Stimulated activated naive B cell treated with anti-CD40 and anti-IgM and Interleukin-4, amounts not matched to agents 10 μg/mL and 1 μg/mL and 100 μg/mL, for 72 hours (primary cell): Measurements from ENCODE around the gene CYP2R1.

Experiments used
- ATAC-seq, 2 donors: fragments of 150-1000 bp; cut with Tn5 transposase; replicated peaks; 2 replicates each; pipeline ENCODE4 v1.10.0; 2021; ENCODE audit warnings: moderate library complexity in 1 of 2
- DNase-seq: peaks from one replicate; pipeline ENCODE4 v3.0.0; 2021
- H3K27ac Mint-ChIP-seq: one replicate; pipeline ENCODE4 v1.8.0; 2022; ENCODE audit warnings: mild to moderate bottlenecking, mixed read lengths
- H3K27me3 Mint-ChIP-seq, 2 donors: one replicate each; pipeline ENCODE4 v1.8.0; 2022; ENCODE audit warnings: mixed read lengths in 2 of 2
- H3K36me3 Mint-ChIP-seq, 2 donors: one replicate each; pipeline ENCODE4 v1.8.0; 2022; ENCODE audit warnings: mixed read lengths in 2 of 2, mild to moderate bottlenecking in 1 of 2
- H3K4me1 Mint-ChIP-seq, 2 donors: one replicate each; pipeline ENCODE4 v1.8.0; 2022; ENCODE audit warnings: mixed read lengths in 2 of 2, mild to moderate bottlenecking in 1 of 2
- H3K4me3 Mint-ChIP-seq, 2 donors: one replicate each; pipeline ENCODE4 v1.8.0; 2022; ENCODE audit warnings: mild to moderate bottlenecking in 2 of 2, mixed read lengths in 2 of 2, moderate library complexity in 1 of 2
- H3K9me3 Mint-ChIP-seq, 2 donors: one replicate each; pipeline ENCODE4 v1.8.0; 2022; ENCODE audit warnings: mixed read lengths in 2 of 2, mild to moderate bottlenecking in 1 of 2

CYP2R1 gene

GRCh38 chr11:14892036-14892556 lies at the start of gene CYP2R1:
TSS of gene CYP2R1 (minus strand) at chr11:14892231. CDS start at chr11:14892205, 26 bp downstream.
- Mint-ChIP-seq H3K27ac (peak within 1 kb of the TSS; percentile 99), H3K27me3 (peaks cover 0 to 6% of the 10 kb centered on the region in 2 donors), H3K4me1 (peaks cover 22 to 43% of the 10 kb centered on the region in 2 donors), H3K36me3 (peaks cover 4 to 10% of the 10 kb centered on the region in 2 donors), H3K4me3 (peak within 1 kb of the TSS; percentile 94 to 95), H3K9me3 (no peaks in the 10 kb centered on the region)
- peak; percentile 85 to 91 for ATAC-seq
- peak; percentile 93 for DNase-seq

GRCh38 chr11:14938936-14939335 lies 46.9 kb upstream of the CYP2R1 start:
- Mint-ChIP-seq H3K4me3 (no peak overlapping the region), H3K4me1 (no peaks in the 10 kb centered on the region), H3K36me3 (peaks cover 0 to 3% of the 10 kb centered on the region in 2 donors), H3K9me3 (peaks cover 0 to 6% of the 10 kb centered on the region in 2 donors), H3K27me3 (peaks cover 7 to 13% of the 10 kb centered on the region in 2 donors), H3K27ac (no peak overlapping the region)
- no peak for ATAC-seq
- no peak for DNase-seq

GRCh38 chr11:14934641-14935351 lies 42.8 kb upstream of the CYP2R1 start:
- H3K36me3 Mint-ChIP-seq: peaks cover 0 to 3% of the 10 kb centered on the region in 2 donors
- peaks cover 0 to 6% of the 10 kb centered on the region in 2 donors for H3K9me3 Mint-ChIP-seq
- H3K27me3 Mint-ChIP-seq: peaks cover 9 to 24% of the 10 kb centered on the region in 2 donors
- H3K4me3 Mint-ChIP-seq: no peak overlapping the region
- no peak overlapping the region for H3K27ac Mint-ChIP-seq
- no peaks in the 10 kb centered on the region for H3K4me1 Mint-ChIP-seq
- ATAC-seq (no peak), DNase-seq (no peak)

GRCh38 chr11:14932447-14932846 lies 40.4 kb upstream of the CYP2R1 start:
- Mint-ChIP-seq H3K27ac (no peak overlapping the region), H3K27me3 (peaks cover 15 to 34% of the 10 kb centered on the region in 2 donors), H3K9me3 (peaks cover 4 to 11% of the 10 kb centered on the region in 2 donors), H3K4me3 (no peak overlapping the region), H3K36me3 (peaks cover 0 to 3% of the 10 kb centered on the region in 2 donors), H3K4me1 (no peaks in the 10 kb centered on the region)
- ATAC-seq (no peak), DNase-seq (no peak)

- ATAC-seq (no peak), DNase-seq (no peak)
- Mint-ChIP-seq H3K27me3 (peaks cover 15 to 29% of the 10 kb centered on the region in 2 donors), H3K4me3 (no peak overlapping the region), H3K9me3 (peaks cover 4 to 13% of the 10 kb centered on the region in 2 donors), H3K36me3 (peaks cover 0 to 3% of the 10 kb centered on the region in 2 donors), H3K4me1 (no peaks in the 10 kb centered on the region), H3K27ac (no peak overlapping the region)
These were observed 38.3 kb upstream of the CYP2R1 start for GRCh38 chr11:14930369-14930768.

- no peak for ATAC-seq
- no peak for DNase-seq
- peaks cover 23 to 26% of the 10 kb centered on the region in 2 donors for H3K27me3 Mint-ChIP-seq
- peaks cover 0 to 3% of the 10 kb centered on the region in 2 donors for H3K36me3 Mint-ChIP-seq
- H3K4me1 Mint-ChIP-seq: no peaks in the 10 kb centered on the region
- no peak overlapping the region for H3K4me3 Mint-ChIP-seq
- peaks cover 4 to 13% of the 10 kb centered on the region in 2 donors for H3K9me3 Mint-ChIP-seq
- no peak overlapping the region for H3K27ac Mint-ChIP-seq
These were observed 35.1 kb upstream of the CYP2R1 start for GRCh38 chr11:14927146-14927545.

GRCh38 chr11:14924318-14924717 lies 32.3 kb upstream of the CYP2R1 start:
- ATAC-seq (no peak), DNase-seq (no peak)
- Mint-ChIP-seq H3K4me1 (no peaks in the 10 kb centered on the region), H3K9me3 (peaks cover 4 to 11% of the 10 kb centered on the region in 2 donors), H3K27me3 (peaks cover 10 to 26% of the 10 kb centered on the region in 2 donors), H3K36me3 (peaks cover 0 to 3% of the 10 kb centered on the region in 2 donors), H3K27ac (no peak overlapping the region), H3K4me3 (no peak overlapping the region)

- Mint-ChIP-seq H3K4me3 (no peak overlapping the region), H3K9me3 (peaks cover 5 to 7% of the 10 kb centered on the region in 2 donors), H3K36me3 (no peaks in the 10 kb centered on the region)
These were observed 24.4 kb upstream of the CYP2R1 start for GRCh38 chr11:14916403-14916802.

GRCh38 chr11:14914536-14914935 lies 22.5 kb upstream of the CYP2R1 start:
- Mint-ChIP-seq H3K27ac (peak overlapping the region; percentile 14), H3K9me3 (peaks cover 5 to 7% of the 10 kb centered on the region in 2 donors), H3K4me3 (no peak overlapping the region), H3K36me3 (no peaks in the 10 kb centered on the region), H3K27me3 (peaks cover 0 to 11% of the 10 kb centered on the region in 2 donors), H3K4me1 (no peaks in the 10 kb centered on the region)
- DNase-seq (no peak), ATAC-seq (no peak)

More at GRCh38 chr11:14916403-14916802, 24.4 kb upstream of the CYP2R1 start:
- Mint-ChIP-seq H3K4me1 (no peaks in the 10 kb centered on the region), H3K27me3 (peaks cover 0 to 24% of the 10 kb centered on the region in 2 donors), H3K27ac (no peak overlapping the region)
- DNase-seq: no peak
- ATAC-seq: no peak

- Mint-ChIP-seq H3K4me3 (no peak overlapping the region), H3K27me3 (peaks cover 0 to 4% of the 10 kb centered on the region in 2 donors), H3K27ac (no peak overlapping the region), H3K36me3 (no peaks in the 10 kb centered on the region), H3K9me3 (no peaks in the 10 kb centered on the region), H3K4me1 (peaks cover 28 to 40% of the 10 kb centered on the region in 2 donors)
- DNase-seq (no peak), ATAC-seq (peak; percentile 21 to 28)
These were observed 16.3 kb upstream of the CYP2R1 start for GRCh38 chr11:14908214-14908880.

- Mint-ChIP-seq H3K27ac (no peak overlapping the region), H3K36me3 (no peaks in the 10 kb centered on the region), H3K27me3 (peaks cover 0 to 4% of the 10 kb centered on the region in 2 donors), H3K9me3 (no peaks in the 10 kb centered on the region), H3K4me1 (peaks cover 28 to 40% of the 10 kb centered on the region in 2 donors), H3K4me3 (no peak overlapping the region)
- DNase-seq: peak; percentile 61
- peak; percentile 63 to 69 for ATAC-seq
These were observed 15.6 kb upstream of the CYP2R1 start for GRCh38 chr11:14907411-14908213.

GRCh38 chr11:14906993-14907392 lies 15.0 kb upstream of the CYP2R1 start:
- Mint-ChIP-seq H3K36me3 (no peaks in the 10 kb centered on the region), H3K4me1 (peaks cover 28 to 40% of the 10 kb centered on the region in 2 donors), H3K27me3 (peaks cover 0 to 4% of the 10 kb centered on the region in 2 donors), H3K9me3 (no peaks in the 10 kb centered on the region), H3K27ac (peak overlapping the region; percentile 43), H3K4me3 (no peak overlapping the region)
- ATAC-seq: no peak
- DNase-seq: no peak

GRCh38 chr11:14906578-14906977 lies 14.5 kb upstream of the CYP2R1 start:
- Mint-ChIP-seq H3K9me3 (no peaks in the 10 kb centered on the region), H3K36me3 (no peaks in the 10 kb centered on the region), H3K27me3 (peaks cover 0 to 4% of the 10 kb centered on the region in 2 donors), H3K27ac (no peak overlapping the region), H3K4me3 (no peak overlapping the region), H3K4me1 (peaks cover 28 to 40% of the 10 kb centered on the region in 2 donors)
- ATAC-seq (no peak), DNase-seq (no peak)
